ENCODE measurements around the gene PHLDB3.
"Not testable (repeated sequence)": the region's sequence is repeated elsewhere in the genome, so short reads cannot be mapped to it uniquely, and the experiment has no call there.

PHLDB3 gene

DNA sequence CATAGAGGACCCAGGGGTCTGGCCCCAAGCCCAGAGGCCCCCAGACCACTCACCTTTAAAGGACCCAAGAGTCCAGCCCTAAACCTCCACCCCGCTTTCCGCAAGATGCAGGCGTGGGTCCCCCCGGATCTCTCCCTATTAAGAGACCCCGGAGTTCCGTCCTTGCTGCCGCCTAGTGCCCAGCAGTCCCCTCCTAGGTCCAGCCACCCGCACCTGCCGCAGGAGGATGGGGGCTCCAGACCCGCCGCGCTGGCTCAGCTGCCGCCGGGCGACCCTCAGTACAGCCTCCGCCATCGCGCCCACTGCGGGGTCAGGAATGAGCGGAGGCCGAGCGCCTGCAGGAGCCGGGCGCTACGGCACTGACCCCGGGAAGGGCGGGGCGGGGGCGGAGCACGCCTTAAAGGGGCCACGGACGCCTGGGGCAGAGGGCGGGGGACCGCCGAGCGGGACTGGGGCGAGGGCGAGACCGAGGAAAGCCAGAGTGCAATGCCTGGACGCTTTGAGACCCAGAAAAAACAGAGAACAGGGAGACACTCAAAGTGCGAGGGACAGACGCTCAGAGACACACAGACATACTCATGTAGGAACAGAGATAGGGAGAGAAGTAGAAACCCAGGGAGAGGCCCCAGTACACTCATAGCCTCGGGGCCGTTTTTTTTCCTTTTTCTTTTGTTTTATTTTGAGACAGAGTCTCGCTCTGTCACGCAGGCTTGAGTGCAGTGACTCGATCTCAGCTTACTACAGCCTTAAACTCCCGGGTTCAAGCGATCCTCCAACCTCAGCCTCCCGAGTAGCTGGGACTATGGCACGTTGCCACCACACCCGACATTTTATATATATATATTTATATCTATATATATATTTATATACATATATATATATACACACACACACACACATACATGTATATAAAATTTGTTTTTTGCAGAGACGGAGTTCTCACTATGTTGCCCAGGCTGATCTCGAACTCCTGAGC lies 22.6 kb upstream of the PHLDB3 start, which contains the start of gene ETHE1:
TSS of gene ETHE1 (minus strand) at position 318 of the 976 bp plus-strand sequence. CDS start at position 294, 24 bp downstream.
- DNase-seq (ENCODE audit: low read depth): peak; percentile 73

DNA sequence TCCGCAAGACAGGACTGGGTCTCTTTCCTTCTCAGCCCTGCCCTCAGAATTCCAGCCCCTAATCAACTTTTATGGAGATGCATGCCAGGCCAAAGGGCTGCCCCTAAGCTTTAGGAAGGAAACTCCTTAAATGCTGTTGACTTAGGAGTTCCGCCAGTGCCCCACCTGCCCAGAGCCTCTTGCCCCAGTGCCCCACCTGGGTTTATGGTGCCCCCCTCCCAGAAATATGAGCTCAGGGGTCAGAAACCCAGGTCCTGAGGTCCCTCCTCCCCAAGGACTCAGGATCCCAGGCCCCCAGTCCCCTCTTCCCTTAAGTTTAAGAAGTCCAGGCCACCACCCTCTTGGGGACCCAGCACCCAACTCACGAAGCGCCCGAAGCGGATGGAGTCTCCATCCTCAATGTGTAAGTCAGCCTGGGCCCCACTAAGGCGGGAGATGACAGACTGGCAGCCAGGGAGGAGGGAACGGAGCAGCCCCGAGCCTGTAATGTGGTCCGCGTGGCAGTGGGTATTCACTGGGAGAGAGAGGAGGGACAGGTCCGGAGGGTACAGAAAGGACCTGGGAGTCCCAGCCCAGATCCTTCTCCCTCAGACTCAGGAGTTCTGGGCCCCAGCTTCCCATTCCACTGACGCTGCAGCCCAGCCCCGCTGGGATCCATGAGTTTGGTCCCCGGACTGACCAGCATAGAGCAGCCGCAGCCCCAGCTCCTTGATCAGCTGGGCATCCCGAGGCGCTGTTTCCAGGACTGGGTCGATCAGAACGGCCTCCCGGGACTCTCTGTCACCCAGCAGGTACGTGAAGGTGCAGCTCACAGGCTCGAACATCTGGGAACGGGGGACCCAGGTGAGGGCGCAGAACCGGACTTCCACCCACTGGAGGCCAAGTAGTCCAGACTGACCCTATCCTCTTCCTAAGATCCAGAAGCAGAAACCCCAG lies 21.6 kb upstream of the PHLDB3 start:
- DNase-seq (ENCODE audit: low read depth): peak; percentile 38

- DNase-seq (ENCODE audit: low read depth): peak; percentile 66
Measured at GRCh38 chr19:43524922-43525835, 20.6 kb upstream of the PHLDB3 start.

DNA sequence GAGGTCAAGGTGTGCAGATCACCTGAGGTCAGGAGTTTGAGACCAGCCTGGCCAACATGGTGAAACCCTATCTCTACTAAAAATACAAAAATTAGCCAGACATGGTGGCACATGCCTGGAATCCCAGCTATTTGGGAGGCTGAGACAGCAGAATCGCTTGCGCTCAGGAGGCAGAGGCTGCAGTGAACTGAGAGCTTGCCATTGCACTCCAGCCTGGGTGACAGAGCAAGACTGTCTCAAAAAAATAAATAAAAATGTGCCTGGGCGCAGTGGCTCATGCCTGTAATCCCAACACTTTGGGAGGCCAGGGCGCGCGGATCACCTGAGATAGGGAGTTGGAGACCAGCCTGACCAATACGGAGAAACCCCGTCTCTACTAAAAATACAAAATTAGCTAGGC lies 19.1 kb upstream of the PHLDB3 start:
- DNase-seq (ENCODE audit: low read depth): peak; percentile 15

- DNase-seq (ENCODE audit: low read depth): no peak
Measured at GRCh38 chr19:43522929-43523328, 18.4 kb upstream of the PHLDB3 start.

- peak; percentile 91 for DNase-seq (ENCODE audit: low read depth)
Measured at GRCh38 chr19:43519436-43520088, 15.0 kb upstream of the PHLDB3 start.

GRCh38 chr19:43518051-43518450 lies 13.5 kb upstream of the PHLDB3 start:
- no peak for DNase-seq (ENCODE audit: low read depth)

DNA sequence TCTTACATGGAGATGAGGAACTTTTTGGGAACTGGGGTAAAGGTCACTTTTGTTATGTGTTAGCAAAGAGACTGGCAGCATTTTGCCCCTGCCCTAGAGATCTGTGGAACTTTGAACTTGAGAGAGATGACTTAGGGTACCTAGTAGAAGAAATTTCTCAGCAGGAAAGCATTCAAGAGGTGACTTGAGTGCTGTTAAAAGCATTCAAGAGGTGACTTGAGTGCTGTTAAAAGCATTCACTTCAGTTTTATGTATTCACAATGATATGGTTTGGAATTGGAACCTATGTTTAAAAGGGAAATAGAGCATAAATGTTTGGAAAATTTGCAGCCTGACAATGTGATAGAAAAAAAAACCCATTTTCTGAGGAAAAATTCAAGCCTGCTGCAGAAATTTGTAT lies 7.9 kb upstream of the PHLDB3 start:
- DNase-seq (ENCODE audit: low read depth): not testable (repeated sequence)

GRCh38 chr19:43511324-43511723 lies 6.8 kb upstream of the PHLDB3 start:
- DNase-seq (ENCODE audit: low read depth): no peak

DNA sequence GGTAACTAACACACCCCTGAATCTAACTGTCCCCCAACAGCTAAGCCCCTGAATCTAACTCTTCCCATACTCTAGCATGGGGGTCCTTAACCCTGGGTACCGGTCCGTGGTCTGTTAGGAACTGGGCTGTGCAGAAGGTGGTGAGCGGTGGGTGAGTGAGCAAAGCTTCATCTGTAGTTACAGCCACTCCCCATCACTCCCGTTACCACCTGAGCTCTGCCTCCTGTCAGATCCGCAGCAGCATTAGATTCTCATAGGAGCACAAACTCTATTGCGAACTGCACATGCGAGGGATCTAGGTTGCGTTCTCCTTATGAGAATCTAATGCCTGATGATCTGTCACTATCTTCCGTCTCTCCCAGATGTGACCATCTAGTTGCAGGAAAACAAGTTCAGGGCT lies 6.2 kb upstream of the PHLDB3 start:
- DNase-seq (ENCODE audit: low read depth): no peak

- DNase-seq (ENCODE audit: low read depth): no peak
Measured at GRCh38 chr19:43507880-43508279, 3.3 kb upstream of the PHLDB3 start.

- DNase-seq (ENCODE audit: low read depth): no peak
Measured at GRCh38 chr19:43506629-43507028, 2.1 kb upstream of the PHLDB3 start.

DNA sequence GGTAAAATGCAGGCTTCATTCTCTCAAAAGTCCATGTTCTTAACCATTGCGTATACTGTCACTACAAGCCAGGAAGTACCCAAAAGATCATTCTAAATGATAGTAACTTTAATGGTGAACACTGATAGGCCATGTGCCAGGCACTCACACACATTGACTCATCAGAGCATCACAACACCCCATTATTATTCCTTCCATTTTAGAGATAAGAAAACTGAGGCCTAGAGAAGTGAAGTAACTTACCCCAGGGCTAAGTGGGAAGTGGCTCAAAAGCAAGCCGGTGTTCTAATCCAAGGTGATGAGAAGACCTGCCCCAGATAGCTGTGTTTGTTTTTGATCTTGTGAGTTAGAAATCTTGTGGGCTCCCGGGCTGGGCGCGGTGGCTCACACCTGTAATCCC lies 1.4 kb upstream of the PHLDB3 start:
- no peak for DNase-seq (ENCODE audit: low read depth)

DNA sequence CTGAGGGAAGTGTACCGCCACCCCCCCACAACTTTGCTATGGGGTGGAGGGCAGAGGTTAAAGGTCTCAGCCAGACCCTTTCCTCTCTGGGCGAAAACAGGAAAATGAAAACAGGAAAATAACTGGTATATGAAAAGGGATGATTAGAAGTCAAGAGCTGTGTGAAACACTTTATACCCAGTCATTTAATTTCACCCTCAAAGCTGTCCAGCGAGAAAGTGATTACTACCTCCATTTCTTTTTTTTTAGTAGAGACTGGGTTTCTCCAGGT lies 575 bp upstream of the PHLDB3 start:
- DNase-seq (ENCODE audit: low read depth): no peak

- peak; percentile 91 for DNase-seq (ENCODE audit: low read depth)
Measured at GRCh38 chr19:43503501-43504425, 783 bp downstream of the PHLDB3 start.

- DNase-seq (ENCODE audit: low read depth): no peak
Measured at GRCh38 chr19:43502419-43502976, 2.0 kb downstream of the PHLDB3 start.

- no peak for DNase-seq (ENCODE audit: low read depth)
Measured at GRCh38 chr19:43501661-43502418, 2.7 kb downstream of the PHLDB3 start.

DNA sequence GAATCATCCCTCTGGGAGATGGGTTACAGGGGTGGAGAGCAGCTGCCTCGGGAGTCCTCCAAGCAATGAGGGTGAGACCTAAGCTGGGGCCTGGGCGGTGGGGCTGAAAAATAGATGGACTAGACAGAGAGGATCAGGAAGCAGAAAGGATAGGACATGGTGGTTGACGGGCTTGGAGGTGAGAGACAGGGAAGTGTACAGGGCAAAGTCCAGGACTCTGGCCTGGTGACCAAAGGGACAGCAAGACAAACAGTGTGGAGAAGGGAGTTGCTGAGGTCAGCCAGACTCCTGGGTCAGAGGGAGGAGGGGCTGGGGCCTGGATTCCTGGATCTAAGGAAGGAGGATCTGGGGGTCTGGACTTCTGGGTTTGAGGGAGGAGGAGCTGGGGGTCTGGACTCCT lies 5.5 kb downstream of the PHLDB3 start:
- no peak for DNase-seq (ENCODE audit: low read depth)

DNA sequence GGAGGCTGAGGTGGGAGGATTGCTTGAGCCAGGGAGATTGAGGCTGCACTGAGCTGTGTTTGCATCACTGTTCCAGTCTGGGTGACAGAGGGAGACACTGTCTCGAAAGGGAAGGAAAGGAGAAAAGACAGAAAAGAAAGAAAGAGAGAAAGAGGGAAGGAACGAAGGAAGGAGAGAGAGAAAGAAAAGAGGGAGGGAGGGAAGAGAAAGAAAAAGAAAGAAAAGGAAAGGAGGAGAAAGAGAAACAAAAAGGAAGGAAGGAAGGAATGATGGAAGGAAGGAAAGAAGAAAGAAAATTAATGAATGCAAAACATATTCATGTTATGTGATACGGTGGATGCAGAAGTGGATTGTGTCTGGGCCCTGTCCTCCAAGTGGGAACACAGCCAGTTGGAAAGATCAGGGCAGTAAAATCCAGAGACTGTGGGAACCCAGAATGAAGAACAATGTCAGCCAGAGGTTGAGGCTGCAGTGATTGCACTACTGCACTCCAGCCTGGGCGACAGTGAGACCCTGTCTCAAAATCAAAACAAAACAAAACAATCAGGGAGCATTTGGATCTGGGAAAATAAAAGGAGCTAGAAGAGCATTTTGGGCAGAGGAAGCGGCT lies 6.2 kb downstream of the PHLDB3 start:
- no peak for DNase-seq (ENCODE audit: low read depth)

Measured in EH (cell line).